HFF-Myc (cell line): ENCODE data around the gene COQ9.

Experiments
- DNase-seq: peaks from one replicate; pipeline ENCODE4 v3.0.0-alpha.2; 2011; ENCODE audit warnings: low read depth; ENCODE audit errors: extremely low read depth
- H3K4me3 ChIP-seq: replicated peaks from 2 replicates; pipeline ENCODE4 v1.5.1; 2011; ENCODE audit warnings: low read depth, mild to moderate bottlenecking, control low read depth, low read length
- TF ChIP-seq, protein P1 (sequence below): IDR thresholded peaks from 2 replicates; pipeline ENCODE4 v1.5.1; 2012; ENCODE audit warnings: mild to moderate bottlenecking, low read depth, low read length, control low read depth; ENCODE audit errors: missing control alignments

The COQ9 gene

GRCh38 chr16:57444711-57445110, 2.6 kb upstream of the COQ9 start:
- H3K4me3 ChIP-seq, result no peak overlapping the region
- no peak for DNase-seq
- TF ChIP-seq, protein P1, sequence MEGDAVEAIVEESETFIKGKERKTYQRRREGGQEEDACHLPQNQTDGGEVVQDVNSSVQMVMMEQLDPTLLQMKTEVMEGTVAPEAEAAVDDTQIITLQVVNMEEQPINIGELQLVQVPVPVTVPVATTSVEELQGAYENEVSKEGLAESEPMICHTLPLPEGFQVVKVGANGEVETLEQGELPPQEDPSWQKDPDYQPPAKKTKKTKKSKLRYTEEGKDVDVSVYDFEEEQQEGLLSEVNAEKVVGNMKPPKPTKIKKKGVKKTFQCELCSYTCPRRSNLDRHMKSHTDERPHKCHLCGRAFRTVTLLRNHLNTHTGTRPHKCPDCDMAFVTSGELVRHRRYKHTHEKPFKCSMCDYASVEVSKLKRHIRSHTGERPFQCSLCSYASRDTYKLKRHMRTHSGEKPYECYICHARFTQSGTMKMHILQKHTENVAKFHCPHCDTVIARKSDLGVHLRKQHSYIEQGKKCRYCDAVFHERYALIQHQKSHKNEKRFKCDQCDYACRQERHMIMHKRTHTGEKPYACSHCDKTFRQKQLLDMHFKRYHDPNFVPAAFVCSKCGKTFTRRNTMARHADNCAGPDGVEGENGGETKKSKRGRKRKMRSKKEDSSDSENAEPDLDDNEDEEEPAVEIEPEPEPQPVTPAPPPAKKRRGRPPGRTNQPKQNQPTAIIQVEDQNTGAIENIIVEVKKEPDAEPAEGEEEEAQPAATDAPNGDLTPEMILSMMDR, result no peak

GRCh38 chr16:57445510-57445909, 1.8 kb upstream of the COQ9 start:
- H3K4me3 ChIP-seq, result no peak overlapping the region
- DNase-seq, result no peak
- TF ChIP-seq, protein P1, result no peak

- peak overlapping the region; percentile 95 for H3K4me3 ChIP-seq
- DNase-seq, result no peak
- TF ChIP-seq, protein P1, result no peak
These were observed 621 bp upstream of the COQ9 start for GRCh38 chr16:57446531-57447185.

GRCh38 chr16:57452021-57452420, 4.7 kb downstream of the COQ9 start:
- TF ChIP-seq, protein P1, result no peak
- H3K4me3 ChIP-seq, result no peak overlapping the region
- no peak for DNase-seq

- H3K4me3 ChIP-seq, result peak within 1 kb of the TSS; percentile 94
- TF ChIP-seq, protein P1, result peak; percentile 75
- DNase-seq, result peak; percentile 56
These were observed 15.1 kb downstream of the COQ9 start, which contains the start of gene POLR2C for GRCh38 chr16:57462209-57462977. TSS of gene POLR2C (plus strand) at chr16:57462679. CDS start at chr16:57462725, 46 bp downstream.

- no peak for DNase-seq
- TF ChIP-seq, protein P1, result no peak
- peak overlapping the region; percentile 94 for H3K4me3 ChIP-seq
These were observed 15.7 kb downstream of the COQ9 start for GRCh38 chr16:57462978-57463362.
